Upper lobe of left lung (tissue), 4 donors: ENCODE results near the gene LYST.

Experiments used
- EP300 ChIP-seq, 4 donors: sonication (generic); formaldehyde crosslinking; IDR thresholded peaks; one replicate each; pipeline ENCODE4 v1.5.1; 2017; ENCODE audit warnings: antibody characterized with exemption in 4 of 4, control low read depth in 2 of 4
- POLR2A ChIP-seq, 4 donors: fragments of 450-650 bp; IDR thresholded peaks; one replicate each; pipeline ENCODE4 v1.5.1; 2016 to 2017; ENCODE audit warnings: antibody characterized with exemption in 4 of 4, mild to moderate bottlenecking in 2 of 4
- POLR2AphosphoS5 ChIP-seq, 2 donors: sonication (generic); formaldehyde crosslinking; IDR thresholded peaks; one replicate each; pipeline ENCODE4 v1.5.1; 2017; ENCODE audit warnings: antibody characterized with exemption in 2 of 2
- TF ChIP-seq, protein P1 (sequence below), 6 experiments: fragments of 450-650 bp in 4 of 6; fragments of 200-600 bp in 2 of 6; sonication (generic) in 2 of 6; IDR thresholded peaks; one replicate each; pipeline ENCODE4 v1.5.1; 2016 to 2019; ENCODE audit warnings: antibody characterized with exemption in 6 of 6

DNA sequence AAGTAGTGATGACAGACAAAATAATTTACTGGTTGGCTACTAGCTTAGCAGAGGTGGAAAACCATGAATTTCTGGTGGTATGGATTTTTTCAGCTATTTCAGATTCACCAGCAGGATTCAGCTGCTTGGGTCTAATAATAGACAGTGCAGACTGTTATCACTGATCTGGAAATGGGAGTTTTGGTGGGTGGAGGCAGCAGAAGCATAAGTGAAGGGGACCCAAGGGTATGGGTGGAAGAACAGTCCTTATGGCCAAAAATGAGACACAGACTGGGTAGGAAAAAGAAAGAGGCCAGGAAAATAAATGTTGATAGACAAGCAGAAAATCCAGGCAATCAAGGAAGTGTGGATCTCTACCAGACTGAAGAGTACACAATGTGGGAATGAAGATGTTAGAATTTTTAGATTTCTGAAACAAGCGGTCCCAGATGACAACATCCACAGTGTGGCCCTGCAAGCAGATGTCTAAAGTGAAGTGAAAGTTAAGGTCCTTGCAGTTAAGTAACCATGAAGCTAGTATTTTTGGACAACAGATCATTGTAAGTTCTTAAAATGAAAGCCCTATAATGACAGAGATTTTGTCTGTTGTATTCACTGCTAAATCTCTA is 24.7 kb downstream of the LYST start:
- TF ChIP-seq POLR2A (IDR thresholded peaks at IDR 0.05) (no peak), POLR2AphosphoS5 (IDR thresholded peaks at IDR 0.05) (no peak), EP300 (IDR thresholded peaks at IDR 0.05) (no peak)
- TF ChIP-seq, protein P1, sequence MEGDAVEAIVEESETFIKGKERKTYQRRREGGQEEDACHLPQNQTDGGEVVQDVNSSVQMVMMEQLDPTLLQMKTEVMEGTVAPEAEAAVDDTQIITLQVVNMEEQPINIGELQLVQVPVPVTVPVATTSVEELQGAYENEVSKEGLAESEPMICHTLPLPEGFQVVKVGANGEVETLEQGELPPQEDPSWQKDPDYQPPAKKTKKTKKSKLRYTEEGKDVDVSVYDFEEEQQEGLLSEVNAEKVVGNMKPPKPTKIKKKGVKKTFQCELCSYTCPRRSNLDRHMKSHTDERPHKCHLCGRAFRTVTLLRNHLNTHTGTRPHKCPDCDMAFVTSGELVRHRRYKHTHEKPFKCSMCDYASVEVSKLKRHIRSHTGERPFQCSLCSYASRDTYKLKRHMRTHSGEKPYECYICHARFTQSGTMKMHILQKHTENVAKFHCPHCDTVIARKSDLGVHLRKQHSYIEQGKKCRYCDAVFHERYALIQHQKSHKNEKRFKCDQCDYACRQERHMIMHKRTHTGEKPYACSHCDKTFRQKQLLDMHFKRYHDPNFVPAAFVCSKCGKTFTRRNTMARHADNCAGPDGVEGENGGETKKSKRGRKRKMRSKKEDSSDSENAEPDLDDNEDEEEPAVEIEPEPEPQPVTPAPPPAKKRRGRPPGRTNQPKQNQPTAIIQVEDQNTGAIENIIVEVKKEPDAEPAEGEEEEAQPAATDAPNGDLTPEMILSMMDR (IDR thresholded peaks at IDR 0.05), result no peak
